Brain pericyte (primary cell): Measurements from ENCODE around the gene DENND1B.

ENCODE experiments used
- DNase-seq: peaks from one replicate; pipeline ENCODE4 v3.0.0-alpha.2; 2012; ENCODE audit warnings: low read depth, low spot score

Gene DENND1B

DNA sequence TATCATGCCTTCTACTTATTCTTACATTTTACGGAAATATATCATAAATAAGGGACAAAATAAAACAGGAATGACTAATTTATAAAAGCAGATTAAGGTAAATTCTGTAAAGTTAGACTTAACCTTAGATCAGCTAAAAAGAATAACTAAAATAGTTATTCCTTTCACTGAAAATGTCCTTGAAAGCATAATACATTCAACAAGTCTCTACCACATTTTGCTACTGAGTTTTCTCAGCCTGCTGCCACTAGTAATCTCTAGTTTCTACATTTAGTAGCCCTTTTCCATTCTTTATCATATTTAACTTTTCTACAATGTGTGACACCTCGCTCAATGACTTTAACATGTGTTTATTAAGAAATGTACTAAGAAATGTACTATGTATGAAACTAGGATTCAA, 89.0 kb downstream of the DENND1B start:
- DNase-seq = no peak

DNA sequence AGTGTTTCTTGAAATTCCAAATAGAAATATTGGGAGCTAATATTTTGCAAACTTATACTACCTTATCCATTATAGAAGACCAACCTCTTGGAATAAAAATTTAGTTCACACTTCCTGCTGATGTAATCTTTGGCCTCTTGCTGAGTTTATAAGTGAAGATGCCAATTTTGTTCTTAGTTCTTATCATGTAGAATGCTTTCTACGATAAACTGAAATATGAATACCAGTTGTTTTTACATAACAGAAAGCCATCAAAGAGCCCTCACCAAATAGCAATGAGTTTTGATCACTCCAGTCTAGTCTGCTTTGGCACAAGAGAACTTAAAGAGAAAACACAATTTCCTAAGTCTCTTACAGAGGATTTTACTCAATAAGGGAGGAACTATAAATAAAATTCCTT, 89.5 kb downstream of the DENND1B start:
- DNase-seq = no peak

DNA sequence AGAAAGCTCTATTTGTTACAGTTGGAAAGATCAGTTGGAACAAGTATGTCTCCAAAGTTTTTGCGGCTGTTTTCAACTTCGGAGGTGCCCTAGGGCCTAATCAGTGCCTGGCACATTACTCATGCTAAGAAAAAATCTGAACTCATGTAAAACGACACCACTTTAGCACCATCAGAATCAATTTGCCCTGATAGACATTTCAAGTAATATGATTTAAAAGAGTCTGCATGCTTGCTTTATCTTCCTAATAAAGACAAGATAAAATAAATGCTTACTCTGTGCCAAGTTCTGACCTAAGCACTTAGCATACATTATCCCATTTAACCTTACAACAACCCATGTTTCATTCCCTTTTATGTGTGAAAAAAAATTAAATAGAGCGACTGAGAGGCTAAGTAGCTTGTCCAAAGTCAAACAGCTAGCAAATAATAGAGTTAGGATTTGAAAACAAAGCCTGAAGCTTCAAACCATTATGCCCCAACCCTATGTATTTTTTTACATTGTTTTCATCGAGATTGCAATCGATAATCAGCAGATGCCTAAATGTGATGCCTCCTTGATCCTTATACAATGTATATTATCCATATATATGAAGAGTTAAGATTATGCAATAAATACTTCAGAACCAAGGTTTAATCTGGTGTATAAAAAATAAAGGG, 91.3 kb downstream of the DENND1B start:
- no peak for DNase-seq

DNA sequence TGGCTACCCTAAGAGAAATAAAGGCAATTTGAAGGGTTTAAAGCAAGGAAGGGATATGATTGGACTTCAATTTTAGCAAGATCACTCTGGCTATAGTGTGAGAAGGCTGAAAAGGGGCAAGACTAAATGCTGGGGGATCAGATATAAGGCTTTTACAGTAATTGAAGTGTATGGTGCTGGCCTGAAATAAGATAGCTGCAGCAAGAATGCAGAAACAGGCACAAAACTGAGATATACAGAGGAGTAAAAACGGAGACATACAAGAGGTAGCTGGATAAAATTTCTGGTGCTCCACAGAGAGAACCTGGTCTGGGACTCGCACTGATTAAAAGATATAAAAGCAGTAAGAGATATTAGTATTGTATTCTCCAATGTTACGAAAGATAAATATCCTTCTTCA, 92.0 kb downstream of the DENND1B start:
- DNase-seq = no peak

DNA sequence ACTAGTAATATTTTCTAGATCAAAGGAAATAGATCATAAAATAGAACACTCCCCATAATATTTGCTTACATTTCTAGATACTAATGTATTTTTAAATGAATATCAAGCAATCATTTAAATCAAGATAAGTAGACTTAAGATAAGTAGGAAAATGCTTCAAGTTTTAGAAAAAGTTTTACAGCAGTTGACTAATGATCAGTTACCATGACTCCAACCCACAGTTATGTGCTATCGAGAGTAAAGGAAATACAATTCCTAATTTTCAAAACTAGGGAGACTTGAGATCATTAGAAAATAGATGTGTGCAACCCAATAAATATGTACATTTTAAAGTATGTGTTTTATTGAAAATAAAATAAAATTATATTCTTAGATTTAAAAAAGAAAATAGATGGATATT, 95.0 kb downstream of the DENND1B start:
- no peak for DNase-seq

DNA sequence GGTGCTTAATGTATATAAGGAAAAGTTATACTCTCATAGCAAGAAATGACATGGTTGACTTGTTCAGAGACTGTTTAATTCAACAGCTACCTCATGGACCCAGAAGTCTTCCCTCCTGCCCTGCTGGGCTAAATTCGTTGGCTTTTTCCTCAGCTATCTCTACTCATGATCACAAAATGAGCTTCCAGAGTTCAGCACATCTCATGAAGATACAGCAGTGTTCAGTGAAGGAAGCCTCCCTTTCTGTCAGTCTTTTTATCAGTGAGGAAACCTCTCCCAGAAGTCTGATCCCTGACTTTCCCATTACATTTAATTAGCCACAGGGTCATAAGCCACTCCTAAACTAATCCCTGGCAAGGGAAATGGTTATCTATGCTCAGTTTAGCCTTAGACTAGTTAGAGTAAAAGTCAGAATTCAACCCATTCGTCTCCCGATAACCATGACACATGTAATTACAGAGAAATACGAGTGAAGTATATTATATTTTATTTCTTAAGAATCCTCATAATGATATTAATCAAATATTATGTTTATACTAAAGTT, 97.5 kb downstream of the DENND1B start:
- no peak for DNase-seq

DNA sequence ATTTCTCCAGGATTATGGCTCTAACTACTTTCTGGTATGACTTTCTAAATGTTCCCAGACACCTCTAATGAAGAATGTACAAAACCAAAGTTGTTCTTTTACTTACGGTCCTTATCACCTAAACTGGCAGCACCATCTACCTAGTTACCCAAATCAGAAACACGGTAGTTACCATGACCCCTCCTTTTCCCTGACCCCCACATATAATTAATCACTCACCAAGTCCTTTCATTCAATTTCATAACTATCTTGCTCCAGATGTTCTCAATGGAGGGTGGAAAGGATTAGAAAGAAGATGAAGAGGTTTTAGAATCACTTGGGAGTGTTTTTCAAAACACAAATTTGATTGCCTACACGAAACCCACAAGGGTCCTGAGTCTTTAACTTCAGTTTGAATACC, 98.0 kb downstream of the DENND1B start:
- no peak for DNase-seq

DNA sequence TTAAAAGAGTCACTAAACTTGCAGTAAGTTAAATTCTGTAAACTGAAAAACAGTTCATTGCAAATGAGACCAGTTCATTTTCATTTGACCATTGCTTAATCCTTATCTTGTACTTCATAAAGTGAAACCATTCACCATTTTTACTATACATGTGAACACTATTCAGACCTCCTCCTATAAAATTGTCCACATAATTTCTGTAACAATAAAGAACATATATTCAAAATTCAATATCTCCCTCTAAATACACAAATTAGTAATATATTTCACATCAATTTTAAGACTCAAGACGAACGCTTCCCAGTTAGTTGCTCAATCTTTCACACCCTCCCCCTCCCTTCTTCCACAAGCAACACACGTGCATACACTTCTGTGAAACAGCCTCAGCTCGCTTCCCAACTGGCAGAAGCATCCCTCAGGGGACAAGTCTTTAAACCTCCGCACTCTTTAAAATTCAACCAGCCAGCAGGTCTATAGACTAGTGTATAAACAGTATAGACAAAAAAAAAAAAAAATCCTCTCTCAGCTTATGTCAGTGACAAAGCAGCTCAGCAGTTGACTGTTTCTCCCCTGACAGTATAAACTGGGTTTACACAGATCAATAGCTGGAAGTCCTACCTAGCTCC, 99.6 kb downstream of the DENND1B start:
- no peak for DNase-seq

DNA sequence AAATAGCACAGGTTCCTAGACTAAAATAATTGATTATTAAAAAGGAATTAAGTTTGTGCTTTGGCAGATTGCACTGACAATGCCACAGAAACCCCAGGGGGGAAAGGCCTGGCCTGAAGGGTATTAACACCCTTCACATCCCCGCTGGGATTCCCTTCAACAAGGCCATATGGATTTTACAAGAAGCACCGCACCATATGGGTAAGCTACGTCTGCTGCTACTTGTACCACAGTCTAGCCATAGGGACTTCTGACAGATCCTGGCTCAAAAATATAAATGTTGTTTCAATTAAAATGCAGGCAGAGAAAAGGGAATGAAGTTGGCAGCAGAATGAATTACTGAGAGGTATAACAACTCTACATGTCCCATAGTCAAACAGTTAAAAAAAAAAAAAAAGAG, 101.0 kb downstream of the DENND1B start:
- DNase-seq = no peak

DNA sequence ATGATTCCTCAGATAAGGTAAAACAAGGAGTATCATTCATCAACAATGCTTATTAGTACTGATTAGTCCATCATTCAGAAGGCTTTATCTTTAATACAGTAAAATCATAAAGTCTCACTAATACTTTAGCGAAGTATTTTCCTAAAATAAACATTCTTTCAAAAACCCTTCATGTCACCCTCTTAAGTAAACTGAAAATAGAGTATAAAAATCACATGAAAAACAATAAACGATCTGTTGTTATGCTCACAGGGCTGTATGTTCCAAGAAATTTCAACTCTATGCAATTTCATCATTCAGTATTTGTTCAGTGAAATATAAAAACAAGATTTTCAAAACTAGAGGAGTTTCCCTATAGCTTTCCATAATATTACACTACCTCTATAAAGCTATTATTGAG, 102.0 kb downstream of the DENND1B start:
- DNase-seq = no peak

DNA sequence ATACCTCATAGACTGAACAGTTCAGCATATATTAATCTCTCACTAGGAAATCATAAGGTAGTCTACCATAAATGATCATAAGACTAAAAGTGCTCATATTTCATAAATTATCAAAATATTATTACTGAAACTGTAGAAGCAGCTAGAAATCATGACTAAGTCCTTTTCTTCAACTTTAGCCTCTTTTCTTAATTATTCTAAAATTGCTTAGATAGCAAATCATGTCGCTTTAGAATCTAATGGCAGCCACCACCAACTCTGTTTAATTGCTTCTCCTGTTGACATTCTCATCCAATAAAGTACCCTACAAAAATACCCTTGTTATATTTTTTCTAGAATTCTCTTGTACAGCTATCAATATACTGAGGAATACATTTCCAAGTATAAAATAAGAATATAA, 102.9 kb downstream of the DENND1B start:
- DNase-seq = no peak

DNA sequence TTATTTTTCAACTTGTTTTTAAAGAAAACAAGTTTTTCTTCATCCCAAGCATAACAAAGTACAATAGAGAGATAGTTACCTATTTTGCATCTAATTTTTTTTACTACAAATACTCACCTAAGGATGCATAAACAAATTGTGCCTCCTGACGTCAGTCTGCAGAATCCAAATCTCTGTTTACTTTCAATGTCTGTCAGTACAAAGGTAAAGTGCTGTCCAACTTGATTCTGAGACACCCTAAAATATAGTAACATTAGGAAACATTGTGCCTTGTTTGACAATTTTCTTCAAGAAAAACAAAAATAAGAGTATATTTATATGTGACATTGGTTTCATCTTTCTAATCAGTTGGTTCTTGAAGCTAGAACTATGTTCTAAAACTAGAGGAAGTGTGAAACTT, 103.4 kb downstream of the DENND1B start:
- DNase-seq = no peak

DNA sequence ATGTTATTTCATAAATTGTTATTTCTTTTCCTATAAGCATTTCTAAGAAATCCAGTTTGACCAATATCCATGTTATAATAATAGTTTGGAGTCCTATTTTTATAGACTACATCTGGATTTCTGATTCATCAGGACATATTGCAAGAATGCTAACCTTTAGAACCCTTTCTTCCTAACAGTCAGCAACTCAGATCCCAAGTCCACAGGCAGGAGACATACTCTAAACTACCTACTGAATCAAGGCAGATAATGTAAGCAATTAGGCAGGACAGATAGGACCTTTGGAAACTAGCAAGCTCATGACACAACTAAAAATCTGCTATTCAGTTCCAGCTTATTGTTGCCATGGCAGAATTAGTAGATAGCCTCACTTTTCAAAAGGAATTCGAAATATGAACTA, 104.1 kb downstream of the DENND1B start:
- DNase-seq = no peak

DNA sequence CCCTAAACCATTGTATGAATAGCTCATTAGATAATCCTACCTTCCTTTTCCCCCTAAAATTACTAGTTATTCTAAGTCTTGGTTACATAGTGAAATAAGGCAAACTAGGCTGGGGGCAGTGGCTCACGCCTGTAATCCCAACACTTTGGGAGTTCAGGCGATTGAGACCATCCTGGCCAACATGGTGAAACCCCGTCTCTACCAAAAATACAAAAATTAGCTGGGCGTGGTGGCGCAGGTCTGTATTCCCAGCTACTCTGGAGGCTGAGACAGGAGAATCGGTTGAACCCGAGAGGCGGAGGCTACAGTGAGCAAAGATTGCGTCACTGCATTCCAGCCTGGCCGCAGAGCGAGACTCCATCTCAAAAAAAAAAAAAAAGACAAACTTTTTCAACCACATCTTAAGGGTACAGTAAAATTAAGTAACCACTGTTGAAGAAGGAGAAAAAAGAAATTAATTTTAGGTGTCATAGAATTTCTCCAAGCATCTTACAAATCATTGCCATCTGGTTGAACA, 108.5 kb downstream of the DENND1B start:
- no peak for DNase-seq

DNA sequence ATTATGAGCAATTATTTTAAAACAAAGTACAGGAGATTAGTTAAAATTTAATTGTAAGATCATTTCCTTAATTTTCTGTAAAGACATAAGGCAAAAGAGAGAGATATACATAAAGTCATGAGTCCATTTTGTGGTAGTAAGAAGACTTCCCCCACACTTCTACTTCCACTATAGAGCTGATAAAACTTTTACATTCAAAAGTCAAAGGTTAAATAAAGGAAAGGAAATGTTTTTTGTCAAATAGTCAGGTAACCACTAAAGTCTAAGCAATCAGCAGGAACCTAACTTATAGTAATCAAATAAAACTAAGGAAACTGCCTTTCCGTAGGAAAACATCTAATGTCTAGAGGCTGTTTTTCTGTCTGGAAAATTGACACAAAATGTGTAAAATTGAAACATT, 110.9 kb downstream of the DENND1B start:
- DNase-seq = no peak

DNA sequence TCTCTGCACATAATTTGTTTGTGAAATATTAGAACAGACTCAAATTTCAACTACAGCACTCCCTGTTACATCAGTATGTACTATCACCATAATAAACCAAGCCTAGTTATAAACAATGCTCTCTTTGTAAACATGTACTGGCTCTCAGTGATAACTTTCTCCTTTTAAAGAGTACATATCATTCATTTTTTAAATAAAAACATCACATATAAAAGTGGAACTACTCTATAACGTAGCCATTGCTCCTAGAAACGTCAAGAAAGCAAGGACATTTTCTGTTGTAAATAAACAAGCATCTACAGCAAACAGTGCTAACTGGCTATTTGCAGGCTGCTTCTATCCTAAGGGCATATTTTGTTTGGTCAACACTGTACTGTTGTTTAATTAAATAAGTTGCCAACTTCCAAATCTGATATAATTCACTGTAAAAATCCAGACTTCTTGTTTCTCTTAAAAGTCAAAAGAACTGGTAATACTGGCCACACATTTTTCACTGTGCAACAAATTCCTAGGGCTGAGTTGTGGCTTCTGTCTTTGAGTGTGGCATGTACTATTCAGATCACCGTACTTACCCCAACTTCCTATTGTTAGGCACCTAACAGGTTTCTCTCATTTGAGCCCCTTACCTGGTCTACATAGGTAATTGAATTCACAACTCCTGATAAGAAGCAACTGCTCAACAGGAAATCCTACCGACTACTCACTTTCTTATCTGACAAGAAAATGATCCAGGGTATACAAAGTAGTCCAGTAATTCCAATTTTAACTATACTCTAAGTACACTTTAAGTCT, 111.9 kb downstream of the DENND1B start:
- DNase-seq = no peak

DNA sequence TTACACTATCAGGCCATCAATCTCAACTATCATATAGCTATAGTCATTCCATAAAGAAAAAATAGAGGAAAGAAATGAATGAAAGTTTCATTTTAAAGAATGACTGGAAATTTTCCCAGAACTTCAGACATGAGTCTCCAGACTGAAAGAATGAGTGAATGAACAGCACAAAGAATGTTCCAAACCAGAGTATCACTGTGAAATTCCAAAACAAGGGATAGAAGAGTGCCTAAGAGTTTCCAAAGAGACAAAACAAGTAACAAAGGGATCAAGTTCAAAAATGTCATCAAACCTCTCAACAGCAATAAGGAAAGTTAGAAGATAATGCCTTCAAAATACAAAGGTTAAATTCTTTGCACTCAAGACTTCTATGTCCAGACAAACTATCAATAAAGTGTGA, 114.9 kb downstream of the DENND1B start:
- DNase-seq = no peak

DNA sequence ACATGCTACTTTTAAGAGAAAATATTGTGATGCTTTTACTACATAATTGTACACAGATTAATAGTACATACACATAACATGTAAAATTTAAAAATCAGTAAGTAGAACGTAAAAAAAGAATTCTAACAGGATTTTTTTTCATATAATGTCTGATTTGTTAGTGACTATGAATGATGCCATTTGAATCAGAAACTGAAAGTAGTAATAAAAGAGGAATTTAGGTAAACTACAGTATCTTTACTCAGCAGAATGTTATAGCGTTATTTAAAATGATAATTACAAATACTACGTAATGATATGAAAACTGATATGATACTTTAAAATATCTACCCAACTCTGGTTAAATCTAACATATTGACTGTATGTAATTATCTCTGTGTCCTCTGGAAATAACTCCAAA, 116.1 kb downstream of the DENND1B start:
- DNase-seq = no peak

DNA sequence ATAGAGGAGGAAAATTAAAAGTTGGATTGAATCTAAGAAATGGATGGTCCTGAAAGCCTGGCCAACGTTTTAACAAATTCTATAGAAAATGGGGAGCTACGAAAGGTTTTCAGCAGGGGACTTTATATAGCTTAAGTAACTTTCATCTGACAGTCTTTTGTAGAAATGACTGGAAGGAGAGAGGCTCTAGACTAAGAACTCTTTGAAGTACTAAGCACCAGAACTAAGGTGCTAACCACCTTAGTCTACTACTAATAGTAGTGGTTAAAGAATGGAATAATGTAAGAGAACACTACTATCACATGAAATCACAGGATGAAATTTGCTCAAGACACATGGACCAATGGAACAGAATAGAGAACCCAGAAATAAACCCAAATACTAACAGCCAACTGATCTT, 126.1 kb downstream of the DENND1B start:
- no peak for DNase-seq

DNA sequence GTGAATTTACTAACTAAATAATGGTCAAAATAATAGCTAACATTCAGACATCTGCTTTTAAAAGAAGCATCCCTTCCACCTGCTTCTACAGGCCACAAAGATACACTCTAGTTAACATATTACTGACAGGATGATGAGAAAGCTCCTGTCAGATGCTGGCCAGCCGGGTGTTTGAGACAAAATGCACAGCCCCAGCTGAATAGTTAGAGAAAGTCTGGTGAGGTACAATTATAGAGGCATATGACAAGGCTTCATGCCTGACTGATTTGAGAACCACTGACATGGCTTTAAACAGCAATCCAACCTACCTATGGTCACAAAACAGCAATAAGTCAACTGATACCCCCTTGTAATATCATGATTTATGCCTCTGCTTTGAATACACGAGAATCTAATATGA, 137.0 kb downstream of the DENND1B start:
- DNase-seq = no peak

DNA sequence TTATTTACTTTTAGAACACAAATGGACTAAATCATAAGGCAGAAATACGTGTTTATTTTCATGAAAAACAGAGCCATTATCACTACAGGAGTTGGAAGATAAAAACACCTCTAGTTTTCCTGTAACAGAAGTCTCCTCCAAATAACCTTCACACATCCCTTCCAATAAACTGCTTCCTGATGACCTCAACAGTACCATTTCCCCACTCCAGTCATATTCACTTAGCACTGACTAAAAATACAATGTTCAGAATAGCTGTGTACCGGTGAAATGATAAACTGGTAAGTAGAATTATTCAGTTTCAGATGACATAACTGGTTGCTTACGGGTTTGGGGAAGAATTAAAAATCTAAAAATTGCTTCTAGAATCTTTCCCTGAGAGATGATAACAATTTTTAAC, 137.9 kb downstream of the DENND1B start:
- DNase-seq = no peak

DNA sequence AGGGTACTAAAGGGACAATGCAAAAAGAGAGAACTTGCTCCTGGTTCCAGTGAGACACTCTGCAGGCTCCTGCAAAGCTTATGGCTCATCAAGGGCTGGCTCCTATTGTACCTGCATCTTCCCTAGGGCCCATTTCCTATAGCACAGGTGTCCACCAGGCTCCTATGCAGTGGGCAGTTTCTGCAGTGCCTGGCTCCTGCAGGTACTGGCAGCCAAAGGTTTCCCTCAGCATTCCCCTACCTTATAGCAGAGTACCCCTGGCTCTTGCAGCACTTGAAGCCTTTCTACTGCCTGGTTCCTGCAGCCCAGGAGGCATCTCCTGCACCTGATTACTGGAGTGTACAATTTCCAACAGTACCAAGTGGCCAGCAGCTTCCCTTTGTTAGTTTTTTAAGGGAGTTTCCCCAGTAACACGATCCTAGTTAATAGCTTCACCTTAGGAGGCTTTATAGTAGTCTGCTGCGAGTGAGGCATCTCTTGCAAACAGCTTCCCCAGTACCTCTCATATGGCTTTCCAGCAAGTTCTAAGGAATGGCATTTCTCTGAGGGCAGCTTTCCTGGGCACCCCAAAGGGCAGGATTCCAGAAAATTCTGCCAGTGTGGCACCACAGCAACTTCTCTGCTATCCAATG, 141.7 kb downstream of the DENND1B start:
- no peak for DNase-seq
